Lower lobe of right lung (tissue), 2 donors: ENCODE measurements around the gene DDX17. TPM values are rescaled to one million over a fixed set of nuclear protein-coding genes. Genes with fewer than 3 reads are reported as not detected.

ENCODE experiments used
- ATAC-seq, 2 donors: fragments of 200-7000 bp; cut with Tn5 transposase; one replicate each; pipeline ENCODE4 v1.9.1; 2020 to 2022; ENCODE audit warnings: mild to moderate bottlenecking in 2 of 2, moderate library complexity in 2 of 2
- DNase-seq: peaks from one replicate; pipeline ENCODE4 v3.0.0-alpha.2; 2020
- H3K27ac ChIP-seq: fragments of 200-600 bp; one replicate; pipeline ENCODE4 v1.8.0; 2022
- H3K27me3 ChIP-seq: fragments of 200-600 bp; one replicate; pipeline ENCODE4 v1.8.0; 2022; ENCODE audit warnings: low read depth
- H3K36me3 ChIP-seq: fragments of 200-600 bp; one replicate; pipeline ENCODE4 v1.8.0; 2022; ENCODE audit warnings: mild to moderate bottlenecking
- H3K4me1 ChIP-seq: fragments of 200-600 bp; one replicate; pipeline ENCODE4 v1.8.0; 2022
- H3K4me3 ChIP-seq: fragments of 200-600 bp; one replicate; pipeline ENCODE4 v1.8.0; 2022; ENCODE audit warnings: mild to moderate bottlenecking
- H3K9me3 ChIP-seq: fragments of 200-600 bp; one replicate; pipeline ENCODE4 v1.8.0; 2022
- intact Hi-C: fragments of 100-400 bp; cut with DNase I; formaldehyde crosslinking; loops from one replicate; pipeline ENCODE4 v1.11.0; 2022
- long read RNA-seq: library from polyadenylated mRNA; unstranded; transcript quantifications from one replicate; pipeline ENCODE4 v2.0.0, GENCODE V29; 2021
- total RNA-seq: library from RNA; stranded (reverse); fragmentation: NEBNext Ultra II Directional; extraction: Animal tissue kit (Norgen Biotek cat#: 25700); gene quantifications from one replicate; pipeline ENCODE4 v1.2.1, GENCODE V29; 2021
- TF ChIP-seq, protein P1 (sequence below): fragments of 200-600 bp; IDR thresholded peaks from one replicate; pipeline ENCODE4 v1.8.0; 2022; ENCODE audit warnings: antibody characterized with exemption, mild to moderate bottlenecking
- donor health status: DM: no; HTN: yes; CAD: no; lungs with severe emphysema.

Gene DDX17
- 457 TPM for total RNA-seq
- long read RNA-seq, full-length matches to known transcripts, result 6 of 114 reads
- long read RNA-seq, partial matches to known transcripts, result 60 of 114 reads
- long read RNA-seq, other reads (novel, unspliced or antisense), result 48 of 114 reads

DNA sequence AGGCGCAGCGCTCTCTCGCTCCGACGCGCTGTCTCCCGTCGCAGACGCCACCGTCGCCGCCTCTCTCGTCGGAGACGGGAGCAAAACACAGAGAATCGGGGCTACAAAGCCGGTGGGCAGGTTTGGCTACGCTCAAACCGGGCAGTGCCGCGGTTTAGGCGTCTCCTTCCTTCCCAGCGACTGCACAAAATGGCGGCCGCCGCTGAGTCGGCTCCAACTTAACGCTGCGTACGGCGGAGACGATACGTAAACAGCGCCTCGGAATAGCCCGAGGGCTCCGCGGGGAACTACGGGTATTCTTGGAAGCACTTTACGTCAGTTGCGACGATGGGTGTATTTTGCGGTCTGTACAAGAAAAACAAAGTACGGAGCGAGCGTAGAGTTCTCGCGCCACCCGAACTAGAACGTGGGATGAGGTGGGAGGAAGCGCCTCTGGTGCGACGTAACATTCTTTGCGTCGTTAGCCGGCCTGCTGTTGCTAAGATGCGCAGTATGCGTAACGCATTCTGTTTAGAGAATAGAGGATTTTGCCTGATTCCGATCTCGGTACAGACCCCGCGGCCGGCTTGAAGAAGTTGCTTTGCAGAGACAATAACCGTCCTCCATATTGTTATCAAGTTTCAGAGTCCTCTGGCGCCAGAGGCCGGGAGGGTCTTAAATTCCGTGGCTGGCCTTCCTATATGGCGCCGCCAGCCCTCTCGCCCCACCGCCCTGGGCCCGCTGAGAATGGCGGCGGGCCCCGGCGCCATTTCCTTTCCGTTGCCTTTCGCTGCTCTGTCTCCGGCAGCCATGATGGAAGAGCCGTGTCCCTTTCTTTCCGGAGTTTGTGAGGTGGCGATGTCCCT lies at the start of gene DDX17:
DDX17 (minus strand) TSS at position 194 of the 845 bp plus-strand sequence.
- no peaks in the 10 kb centered on the region for H3K9me3 ChIP-seq
- TF ChIP-seq, protein P1, sequence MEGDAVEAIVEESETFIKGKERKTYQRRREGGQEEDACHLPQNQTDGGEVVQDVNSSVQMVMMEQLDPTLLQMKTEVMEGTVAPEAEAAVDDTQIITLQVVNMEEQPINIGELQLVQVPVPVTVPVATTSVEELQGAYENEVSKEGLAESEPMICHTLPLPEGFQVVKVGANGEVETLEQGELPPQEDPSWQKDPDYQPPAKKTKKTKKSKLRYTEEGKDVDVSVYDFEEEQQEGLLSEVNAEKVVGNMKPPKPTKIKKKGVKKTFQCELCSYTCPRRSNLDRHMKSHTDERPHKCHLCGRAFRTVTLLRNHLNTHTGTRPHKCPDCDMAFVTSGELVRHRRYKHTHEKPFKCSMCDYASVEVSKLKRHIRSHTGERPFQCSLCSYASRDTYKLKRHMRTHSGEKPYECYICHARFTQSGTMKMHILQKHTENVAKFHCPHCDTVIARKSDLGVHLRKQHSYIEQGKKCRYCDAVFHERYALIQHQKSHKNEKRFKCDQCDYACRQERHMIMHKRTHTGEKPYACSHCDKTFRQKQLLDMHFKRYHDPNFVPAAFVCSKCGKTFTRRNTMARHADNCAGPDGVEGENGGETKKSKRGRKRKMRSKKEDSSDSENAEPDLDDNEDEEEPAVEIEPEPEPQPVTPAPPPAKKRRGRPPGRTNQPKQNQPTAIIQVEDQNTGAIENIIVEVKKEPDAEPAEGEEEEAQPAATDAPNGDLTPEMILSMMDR, result peak; percentile 11

DNA sequence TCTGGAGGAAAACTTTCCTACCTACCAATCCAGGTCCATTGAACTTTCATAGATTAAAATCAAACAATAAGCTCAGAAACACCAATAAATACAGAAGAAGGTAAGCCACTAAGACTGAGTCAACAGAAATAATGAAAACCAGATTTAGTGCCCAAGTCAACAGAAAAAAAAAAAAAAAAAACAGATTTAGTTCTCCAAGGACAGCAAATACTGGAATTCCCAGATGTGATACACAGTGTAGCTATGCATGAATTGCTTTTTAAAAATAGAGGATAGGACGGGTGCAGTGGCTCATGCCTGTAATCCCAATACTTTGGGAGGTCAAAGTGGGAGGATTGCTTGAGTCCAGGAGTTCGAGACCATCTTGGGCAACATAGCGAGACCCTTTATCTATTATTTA lies 48.2 kb upstream of the DDX17 start:
- Histone ChIP-seq H3K9me3 (no peaks in the 10 kb centered on the region), H3K36me3 (no peaks in the 10 kb centered on the region), H3K4me1 (peaks cover 5% of the 10 kb centered on the region), H3K4me3 (no peak overlapping the region), H3K27ac (no peak overlapping the region), H3K27me3 (no peaks in the 10 kb centered on the region)
- TF ChIP-seq, protein P1, result no peak
- ATAC-seq, result no peak
- DNase-seq, result no peak
- intact Hi-C loops, result no loop called here

More for the DNA sequence above, at the start of gene DDX17:
- DNase-seq, result peak; percentile 95
- H3K36me3 ChIP-seq, result peaks cover 21% of the 10 kb centered on the region
- ATAC-seq, result peak; percentile 94 to 96
- H3K4me1 ChIP-seq, result peaks cover 38% of the 10 kb centered on the region
- peak within 1 kb of the TSS; percentile 80 for H3K4me3 ChIP-seq
- H3K27ac ChIP-seq, result peak within 1 kb of the TSS; percentile 100
- H3K27me3 ChIP-seq, result no peaks in the 10 kb centered on the region
- intact Hi-C loops, result no loop called here

DNA sequence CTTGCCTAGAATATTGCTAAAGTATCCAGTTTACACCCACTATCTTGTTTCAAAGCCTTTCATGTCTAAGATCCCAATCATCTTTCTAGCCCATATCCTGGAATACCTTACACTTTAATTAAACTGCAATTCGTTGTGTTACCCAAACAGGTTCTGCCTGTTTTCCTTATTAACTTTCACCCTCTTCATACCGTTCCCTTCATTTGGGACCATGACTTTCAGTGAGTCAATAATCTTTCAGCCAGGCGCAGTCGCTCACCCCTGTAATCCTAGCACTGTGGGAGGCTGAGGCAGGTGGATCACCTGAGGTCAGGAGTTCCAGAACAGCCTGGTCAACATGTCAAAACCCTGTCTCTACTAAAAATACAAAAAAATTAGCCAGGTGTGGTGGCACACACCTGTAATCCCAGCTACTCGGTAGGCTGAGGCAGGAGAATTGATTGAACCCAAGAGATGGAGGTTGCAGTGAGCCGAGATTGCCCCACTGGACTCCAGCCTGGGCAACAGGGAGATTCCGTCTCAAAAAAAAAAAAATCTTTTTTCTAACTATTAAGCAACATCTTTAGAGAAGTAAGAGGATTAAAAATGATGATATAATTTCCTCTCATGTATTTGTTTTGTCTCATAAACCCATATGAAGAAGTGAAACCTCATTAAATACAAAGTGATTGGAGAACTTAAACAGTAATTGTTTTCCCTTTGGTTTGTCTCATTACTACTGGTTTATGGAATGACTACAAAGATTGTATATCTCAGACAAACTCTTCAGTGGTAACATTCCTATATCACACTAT lies 43.2 kb upstream of the DDX17 start:
- peak; percentile 30 to 61 for ATAC-seq
- intact Hi-C loops, result no loop called here
- Histone ChIP-seq H3K36me3 (no peaks in the 10 kb centered on the region), H3K27ac (no peak overlapping the region), H3K27me3 (no peaks in the 10 kb centered on the region), H3K9me3 (no peaks in the 10 kb centered on the region), H3K4me1 (peaks cover 11% of the 10 kb centered on the region), H3K4me3 (no peak overlapping the region)
- TF ChIP-seq, protein P1, result no peak
- no peak for DNase-seq

DNA sequence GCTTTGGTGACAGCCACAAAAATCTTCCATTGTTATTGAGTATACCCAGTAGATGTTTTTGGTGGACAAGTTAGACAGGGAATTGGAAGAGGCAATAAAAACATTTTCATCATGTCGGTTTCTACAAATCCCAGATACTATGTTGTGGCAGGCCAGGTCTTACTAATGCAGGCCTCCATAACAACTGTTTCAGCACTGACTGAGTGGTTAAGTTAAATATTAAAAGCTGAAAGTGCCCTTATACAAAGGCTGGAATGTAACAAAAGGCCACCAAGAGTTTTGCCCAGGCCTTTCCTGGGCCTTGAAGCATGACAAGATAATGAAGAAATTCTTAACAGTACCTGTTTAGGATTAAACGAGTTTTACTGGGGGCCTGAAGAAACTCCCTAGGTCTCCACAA lies 34.6 kb upstream of the DDX17 start:
- Histone ChIP-seq H3K9me3 (no peaks in the 10 kb centered on the region), H3K4me3 (no peak overlapping the region), H3K27ac (no peak overlapping the region), H3K4me1 (no peaks in the 10 kb centered on the region), H3K27me3 (no peaks in the 10 kb centered on the region), H3K36me3 (no peaks in the 10 kb centered on the region)
- no peak for DNase-seq
- peak in 1 of 2 donors; percentile 29 for ATAC-seq
- intact Hi-C loops, result no loop called here
- TF ChIP-seq, protein P1, result no peak

DNA sequence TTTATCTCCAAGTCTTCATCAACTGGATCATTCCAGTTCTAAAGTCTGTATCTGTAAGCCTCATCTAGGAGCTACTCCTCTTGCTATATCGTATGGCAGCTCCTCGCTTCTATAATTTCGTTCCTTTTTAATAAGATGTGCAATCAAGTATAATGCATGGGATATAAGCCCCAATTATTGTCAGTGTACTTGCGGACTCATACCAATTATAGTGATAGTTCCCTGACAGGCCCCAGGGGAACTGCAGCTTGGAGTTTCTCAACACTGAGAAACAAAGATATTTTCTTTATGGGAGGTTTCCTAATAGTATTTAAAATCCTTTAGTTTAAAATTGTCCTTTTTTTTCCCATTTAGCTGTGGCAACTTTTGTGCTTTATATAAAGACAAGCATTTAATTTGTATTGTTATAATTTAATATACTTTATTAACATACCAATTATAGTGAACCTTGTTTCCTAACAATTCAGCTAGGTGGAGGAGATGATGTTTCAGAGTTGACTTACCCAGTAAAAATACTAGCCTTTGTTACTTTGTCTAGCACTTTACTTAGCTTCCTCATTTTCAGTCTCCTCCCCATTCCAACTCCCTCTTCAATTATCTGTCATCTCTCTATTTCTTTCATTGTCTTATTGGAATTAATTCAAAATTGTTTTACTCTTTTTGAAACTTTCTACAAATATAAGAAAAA lies 25.3 kb upstream of the DDX17 start:
- H3K4me1 ChIP-seq, result no peaks in the 10 kb centered on the region

More for the DNA sequence above, 25.3 kb upstream of the DDX17 start:
- H3K9me3 ChIP-seq, result no peaks in the 10 kb centered on the region
- ATAC-seq, result no peak
- intact Hi-C loops, result no loop called here
- TF ChIP-seq, protein P1, result no peak
- no peak overlapping the region for H3K27ac ChIP-seq
- H3K36me3 ChIP-seq, result no peaks in the 10 kb centered on the region
- no peaks in the 10 kb centered on the region for H3K27me3 ChIP-seq
- no peak overlapping the region for H3K4me3 ChIP-seq
- no peak for DNase-seq
